Effector memory CD8-positive, alpha-beta T cell (primary cell): Measurements from ENCODE around the gene PPM1H.
"Not testable (repeated sequence)": the region's sequence is repeated elsewhere in the genome, so short reads cannot be mapped to it uniquely, and the experiment has no call there.

Source experiments
- ATAC-seq: fragments of 150-1000 bp; cut with Tn5 transposase; replicated peaks from 2 replicates; pipeline ENCODE4 v1.10.0; 2021; ENCODE audit warnings: mild to moderate bottlenecking, moderate library complexity
- DNase-seq, 3 experiments: peaks; one replicate each; pipeline ENCODE4 v3.0.0; 2021
- H3K27ac Mint-ChIP-seq, 2 donors: one replicate each; pipeline ENCODE4 v1.8.0; 2022; ENCODE audit warnings: mild to moderate bottlenecking in 2 of 2, mixed read lengths in 2 of 2, moderate library complexity in 2 of 2
- H3K27me3 Mint-ChIP-seq, 2 donors: one replicate each; pipeline ENCODE4 v1.8.0; 2022; ENCODE audit warnings: mixed read lengths in 2 of 2
- H3K36me3 Mint-ChIP-seq: one replicate; pipeline ENCODE4 v1.8.0; 2022; ENCODE audit warnings: mild to moderate bottlenecking, moderate library complexity, mixed read lengths; ENCODE audit not compliant: insufficient read depth
- H3K4me1 Mint-ChIP-seq, 2 donors: one replicate each; pipeline ENCODE4 v1.8.0; 2022; ENCODE audit warnings: low read depth in 2 of 2, mixed read lengths in 2 of 2
- H3K4me3 Mint-ChIP-seq, 2 donors: one replicate each; pipeline ENCODE4 v1.8.0; 2022; ENCODE audit warnings: mild to moderate bottlenecking in 2 of 2, mixed read lengths in 2 of 2, moderate library complexity in 2 of 2
- H3K9me3 Mint-ChIP-seq, 2 donors: one replicate each; pipeline ENCODE4 v1.8.0; 2022; ENCODE audit warnings: mixed read lengths in 2 of 2

Gene PPM1H

GRCh38 chr12:62888454-62889110 lies 46.4 kb downstream of the PPM1H start:
- Mint-ChIP-seq H3K27me3 (peaks cover 0 to 7% of the 10 kb centered on the region in 2 donors), H3K4me1 (no peaks in the 10 kb centered on the region), H3K4me3 (no peak overlapping the region), H3K27ac (no peak overlapping the region), H3K9me3 (no peaks in the 10 kb centered on the region), H3K36me3 (no peaks in the 10 kb centered on the region)
- no peak for DNase-seq
- ATAC-seq: no peak

GRCh38 chr12:62886796-62887195 lies 48.2 kb downstream of the PPM1H start:
- Mint-ChIP-seq H3K4me1 (no peaks in the 10 kb centered on the region), H3K27me3 (peaks cover 0 to 7% of the 10 kb centered on the region in 2 donors), H3K36me3 (no peaks in the 10 kb centered on the region), H3K9me3 (no peaks in the 10 kb centered on the region), H3K4me3 (no peak overlapping the region), H3K27ac (no peak overlapping the region)
- no peak for DNase-seq
- no peak for ATAC-seq

- no peak for DNase-seq
- H3K9me3 Mint-ChIP-seq: no peaks in the 10 kb centered on the region
- H3K27ac Mint-ChIP-seq: no peak overlapping the region
These were observed 49.7 kb downstream of the PPM1H start for GRCh38 chr12:62885242-62885641.

GRCh38 chr12:62884832-62885231 lies 50.1 kb downstream of the PPM1H start:
- not testable (repeated sequence) for H3K27ac Mint-ChIP-seq, H3K9me3 Mint-ChIP-seq, H3K4me1 Mint-ChIP-seq, ATAC-seq, H3K36me3 Mint-ChIP-seq, H3K4me3 Mint-ChIP-seq, DNase-seq
- peaks cover 7 to 19% of the 10 kb centered on the region in 2 donors for H3K27me3 Mint-ChIP-seq

More at GRCh38 chr12:62885242-62885641, 49.7 kb downstream of the PPM1H start:
- Mint-ChIP-seq H3K27me3 (peaks cover 7 to 17% of the 10 kb centered on the region in 2 donors), H3K4me1 (peaks cover 0 to 2% of the 10 kb centered on the region in 2 donors), H3K36me3 (no peaks in the 10 kb centered on the region), H3K4me3 (no peak overlapping the region)
- ATAC-seq: no peak

GRCh38 chr12:62882696-62883095 lies 52.3 kb downstream of the PPM1H start:
- no peak overlapping the region for H3K27ac Mint-ChIP-seq
- no peak for DNase-seq
- peaks cover 0 to 2% of the 10 kb centered on the region in 2 donors for H3K4me1 Mint-ChIP-seq
- ATAC-seq: no peak
- no peak overlapping the region for H3K4me3 Mint-ChIP-seq
- H3K36me3 Mint-ChIP-seq: no peaks in the 10 kb centered on the region
- H3K9me3 Mint-ChIP-seq: no peaks in the 10 kb centered on the region
- H3K27me3 Mint-ChIP-seq: peaks cover 7 to 28% of the 10 kb centered on the region in 2 donors

GRCh38 chr12:62882140-62882539 lies 52.8 kb downstream of the PPM1H start:
- no peaks in the 10 kb centered on the region for H3K36me3 Mint-ChIP-seq
- DNase-seq: no peak
- H3K27ac Mint-ChIP-seq: no peak overlapping the region
- no peak for ATAC-seq
- H3K4me3 Mint-ChIP-seq: no peak overlapping the region
- H3K9me3 Mint-ChIP-seq: no peaks in the 10 kb centered on the region
- H3K27me3 Mint-ChIP-seq: peaks cover 7 to 34% of the 10 kb centered on the region in 2 donors
- H3K4me1 Mint-ChIP-seq: peaks cover 0 to 2% of the 10 kb centered on the region in 2 donors

GRCh38 chr12:62879691-62880090 lies 55.3 kb downstream of the PPM1H start:
- ATAC-seq (no peak), DNase-seq (no peak)
- peaks cover 0 to 2% of the 10 kb centered on the region in 2 donors for H3K4me1 Mint-ChIP-seq
- peaks cover 7 to 38% of the 10 kb centered on the region in 2 donors for H3K27me3 Mint-ChIP-seq
- no peak overlapping the region for H3K4me3 Mint-ChIP-seq
- H3K36me3 Mint-ChIP-seq: no peaks in the 10 kb centered on the region
- no peaks in the 10 kb centered on the region for H3K9me3 Mint-ChIP-seq
- H3K27ac Mint-ChIP-seq: no peak overlapping the region

- not testable (repeated sequence) for H3K27ac Mint-ChIP-seq, ATAC-seq, H3K36me3 Mint-ChIP-seq, H3K4me3 Mint-ChIP-seq, DNase-seq, H3K4me1 Mint-ChIP-seq, H3K9me3 Mint-ChIP-seq
- peaks cover 7 to 38% of the 10 kb centered on the region in 2 donors for H3K27me3 Mint-ChIP-seq
These were observed 55.7 kb downstream of the PPM1H start for GRCh38 chr12:62879228-62879627.

- Mint-ChIP-seq H3K9me3 (no peaks in the 10 kb centered on the region), H3K36me3 (no peaks in the 10 kb centered on the region), H3K27me3 (peaks cover 7 to 38% of the 10 kb centered on the region in 2 donors), H3K4me3 (no peak overlapping the region), H3K4me1 (peaks cover 0 to 2% of the 10 kb centered on the region in 2 donors), H3K27ac (no peak overlapping the region)
- no peak for DNase-seq
- no peak for ATAC-seq
These were observed 56.7 kb downstream of the PPM1H start for GRCh38 chr12:62878211-62878610.

GRCh38 chr12:62876938-62877548 lies 57.9 kb downstream of the PPM1H start:
- no peak overlapping the region for H3K27ac Mint-ChIP-seq
- DNase-seq (no peak), ATAC-seq (no peak)
- peaks cover 7 to 38% of the 10 kb centered on the region in 2 donors for H3K27me3 Mint-ChIP-seq
- H3K36me3 Mint-ChIP-seq: no peaks in the 10 kb centered on the region
- no peak overlapping the region for H3K4me3 Mint-ChIP-seq
- no peaks in the 10 kb centered on the region for H3K9me3 Mint-ChIP-seq
- peaks cover 0 to 2% of the 10 kb centered on the region in 2 donors for H3K4me1 Mint-ChIP-seq

- Mint-ChIP-seq H3K27ac (no peak overlapping the region), H3K4me3 (no peak overlapping the region), H3K4me1 (no peaks in the 10 kb centered on the region), H3K9me3 (no peaks in the 10 kb centered on the region), H3K27me3 (peaks cover 10 to 38% of the 10 kb centered on the region in 2 donors), H3K36me3 (no peaks in the 10 kb centered on the region)
- DNase-seq: no peak
- ATAC-seq: no peak
These were observed 61.0 kb downstream of the PPM1H start for GRCh38 chr12:62873826-62874448.

- DNase-seq (no peak), ATAC-seq (no peak)
- Mint-ChIP-seq H3K36me3 (no peaks in the 10 kb centered on the region), H3K27ac (no peak overlapping the region), H3K4me1 (no peaks in the 10 kb centered on the region), H3K27me3 (peaks cover 10 to 37% of the 10 kb centered on the region in 2 donors), H3K9me3 (no peaks in the 10 kb centered on the region), H3K4me3 (no peak overlapping the region)
These were observed 61.7 kb downstream of the PPM1H start for GRCh38 chr12:62873116-62873825.

- DNase-seq (no peak), ATAC-seq (no peak)
- Mint-ChIP-seq H3K4me3 (no peak overlapping the region), H3K4me1 (no peaks in the 10 kb centered on the region), H3K27ac (no peak overlapping the region), H3K36me3 (no peaks in the 10 kb centered on the region), H3K9me3 (no peaks in the 10 kb centered on the region), H3K27me3 (peaks cover 10 to 28% of the 10 kb centered on the region in 2 donors)
These were observed 66.1 kb downstream of the PPM1H start for GRCh38 chr12:62868820-62869219.
